GM21423 (cell line): ENCODE results near the gene USP12.
"Not testable (repeated sequence)": the region's sequence is repeated elsewhere in the genome, so short reads cannot be mapped to it uniquely, and the experiment has no call there.

Experiments used
- ATAC-seq: cut with Tn5 transposase; IDR thresholded peaks from one replicate; pipeline ENCODE4 v1.9.1; 2021; ENCODE audit warnings: mild to moderate bottlenecking, moderate library complexity; ENCODE audit not compliant: unreplicated experiment

USP12 gene

DNA sequence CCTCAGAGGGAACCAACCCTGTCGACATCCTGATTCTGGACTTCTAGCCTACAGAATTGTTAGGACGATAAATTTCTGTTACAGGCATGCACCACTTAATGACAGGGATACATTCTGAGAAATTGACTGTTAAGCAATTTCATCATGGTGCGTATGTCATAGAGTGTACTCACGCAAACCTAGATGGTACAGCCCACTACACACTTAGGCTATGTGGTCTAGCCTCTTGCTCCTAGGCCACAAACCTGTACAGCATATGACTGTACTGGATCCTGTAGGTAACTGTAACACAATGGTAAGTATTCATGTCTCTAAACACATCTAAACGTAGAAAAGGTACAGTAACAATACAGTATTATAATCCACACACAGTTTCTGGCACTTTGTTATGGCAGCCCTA is 13.3 kb downstream of the USP12 start:
- no peak for ATAC-seq

DNA sequence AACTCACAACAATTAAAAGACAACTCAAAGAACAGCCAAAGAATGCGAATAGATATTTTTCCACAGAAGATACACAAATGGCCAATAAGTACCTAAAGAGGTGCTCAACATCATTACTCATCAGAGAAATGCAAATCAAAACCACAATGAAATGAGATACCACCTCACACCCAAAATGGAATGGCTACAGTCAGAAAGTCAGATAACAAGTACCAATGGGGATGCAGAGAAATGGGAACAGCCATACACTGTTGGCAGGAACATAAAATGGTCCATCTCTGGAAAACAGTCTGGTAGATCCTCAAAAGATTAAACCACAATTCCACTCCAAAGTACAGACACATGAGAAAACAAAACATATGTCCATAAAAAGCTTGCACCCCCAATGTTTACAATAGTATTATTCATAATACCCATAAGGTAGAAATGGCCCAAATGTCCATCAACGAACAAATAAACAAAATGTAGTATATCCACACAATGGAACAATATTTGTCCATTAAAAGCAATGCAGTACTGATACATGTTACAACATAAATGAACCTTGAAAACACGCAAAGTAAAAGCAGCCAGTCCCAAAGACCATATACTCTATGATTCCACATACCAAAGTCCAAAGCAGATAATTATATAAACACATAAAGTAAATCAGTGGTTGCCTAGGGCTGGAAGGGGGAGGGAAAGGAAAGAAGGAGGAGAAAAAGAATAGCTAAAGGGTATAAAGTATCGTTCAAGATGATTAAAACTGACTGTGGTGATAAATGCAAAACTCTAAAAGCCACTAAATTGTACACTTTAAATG is 19.6 kb downstream of the USP12 start:
- ATAC-seq = no peak

DNA sequence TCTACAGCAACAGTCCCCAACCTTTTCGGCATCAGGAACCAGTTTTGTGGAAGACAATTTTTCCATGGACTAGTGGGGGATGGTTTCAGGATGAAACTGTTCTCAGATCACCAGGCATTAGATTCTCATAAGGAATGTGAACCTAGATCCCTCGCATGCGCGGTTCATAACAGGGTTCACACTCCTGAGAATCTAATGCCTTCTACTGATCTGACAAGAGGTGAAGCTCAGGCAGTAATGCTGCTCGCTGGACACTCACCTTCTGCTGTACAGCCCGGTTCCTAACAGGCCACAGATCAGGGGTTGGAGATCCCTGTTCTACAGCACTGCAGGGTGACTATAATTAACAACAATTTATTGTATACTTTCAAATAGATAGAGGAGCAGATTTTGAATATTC is 21.9 kb downstream of the USP12 start:
- no peak for ATAC-seq

DNA sequence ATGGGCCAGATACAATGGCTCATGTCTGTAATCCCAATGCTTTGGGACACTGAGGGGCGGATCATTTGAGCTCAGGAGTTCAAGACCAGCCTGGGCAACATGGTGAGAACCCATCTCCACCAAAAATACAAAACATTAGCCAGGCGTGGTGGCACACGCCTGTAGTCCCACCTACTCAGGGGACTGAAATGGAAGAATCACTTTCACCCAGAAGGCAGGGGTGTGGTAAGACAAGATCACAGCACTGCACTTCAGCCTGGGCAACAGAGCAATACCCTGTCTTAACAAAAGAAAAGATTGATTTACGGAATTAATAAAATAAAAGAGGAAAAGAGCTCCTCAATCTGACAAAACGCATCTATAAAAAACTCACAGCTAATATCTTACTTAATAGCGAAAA is 22.7 kb downstream of the USP12 start:
- ATAC-seq = no peak

DNA sequence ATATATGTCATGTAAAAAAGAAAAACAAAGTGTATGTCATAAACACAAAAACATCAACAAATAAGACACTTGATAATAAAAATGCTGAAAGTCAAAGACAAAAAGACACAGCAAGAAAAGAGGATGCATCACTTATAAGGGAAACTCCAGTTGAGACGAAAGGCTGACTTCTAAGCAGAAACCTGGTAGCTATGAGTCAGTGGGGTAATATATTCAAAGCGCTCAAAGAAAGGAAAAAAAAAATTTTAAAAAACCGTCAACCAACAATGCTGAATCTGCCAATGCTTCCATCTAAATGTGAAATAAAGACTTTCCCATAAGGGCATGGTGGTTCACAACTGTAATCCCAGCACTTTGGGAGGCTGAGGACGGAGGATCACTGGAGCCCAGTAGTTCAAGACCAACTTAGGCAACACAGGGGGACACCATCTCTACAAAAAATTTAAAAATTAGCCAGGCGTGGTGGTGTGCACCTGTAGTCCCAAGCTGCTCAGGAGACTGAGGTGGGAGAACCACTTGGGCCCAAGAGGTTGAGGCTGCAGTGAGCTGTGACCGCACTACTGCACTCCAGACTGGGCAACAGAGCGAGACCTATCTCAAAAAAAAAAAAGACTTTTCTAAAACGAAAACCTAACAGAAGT is 24.0 kb downstream of the USP12 start:
- ATAC-seq = peak; percentile 50

DNA sequence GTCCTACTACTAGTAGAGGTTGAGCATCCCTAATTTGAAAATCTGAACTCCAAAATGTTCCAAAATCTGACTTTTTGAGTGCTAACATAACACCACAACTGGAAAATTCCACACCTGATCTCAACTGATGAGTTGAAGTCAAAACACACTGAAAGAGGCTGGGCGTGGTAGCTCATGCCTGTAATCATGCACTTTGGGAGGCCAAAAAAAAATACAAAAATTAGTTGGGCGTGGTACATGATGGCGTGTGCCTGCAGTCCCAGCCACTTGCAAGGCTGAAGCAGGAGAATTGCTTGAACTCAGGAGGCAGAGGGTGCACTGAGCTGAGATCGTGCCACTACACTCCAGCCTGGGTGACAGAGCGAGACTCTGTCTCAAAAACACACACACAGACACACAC is 29.9 kb downstream of the USP12 start:
- ATAC-seq = no peak

DNA sequence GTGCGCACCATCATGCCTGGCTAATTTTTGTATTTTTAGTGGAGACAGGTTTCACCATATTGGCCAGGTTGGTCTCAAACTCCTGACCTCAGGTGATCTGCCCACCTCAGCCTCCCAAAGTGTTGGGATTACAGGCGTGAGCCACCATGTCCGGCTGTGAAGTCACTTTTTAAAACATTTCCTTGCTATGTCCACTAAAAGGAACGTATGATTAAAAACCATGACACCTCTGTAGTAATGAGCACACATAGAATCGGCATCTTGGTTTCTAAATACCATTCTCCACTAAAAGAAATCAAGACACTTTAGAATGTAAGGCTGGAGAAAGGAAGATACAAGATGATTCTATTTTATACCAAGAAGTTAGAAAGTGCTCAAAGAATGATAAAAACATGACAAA is 30.5 kb downstream of the USP12 start:
- not testable (repeated sequence) for ATAC-seq

DNA sequence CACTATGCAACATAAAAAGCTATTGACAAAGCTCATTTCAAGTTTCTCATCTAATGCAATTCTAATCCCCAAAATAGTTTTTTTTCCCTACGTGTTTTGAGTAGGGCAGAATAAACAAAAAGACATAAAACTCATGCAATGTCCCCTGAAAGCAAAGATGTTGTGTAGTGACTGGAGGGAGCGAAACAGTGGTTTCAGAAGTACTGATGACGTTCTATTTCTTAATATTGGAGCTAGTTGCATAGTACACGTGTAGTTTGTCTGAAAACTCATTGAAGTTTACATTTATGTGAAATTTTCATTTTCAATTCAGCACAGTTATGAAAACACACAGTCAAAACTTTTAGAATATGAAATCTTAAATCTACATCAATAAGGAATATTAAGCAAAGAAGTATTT is 31.6 kb downstream of the USP12 start:
- no peak for ATAC-seq

DNA sequence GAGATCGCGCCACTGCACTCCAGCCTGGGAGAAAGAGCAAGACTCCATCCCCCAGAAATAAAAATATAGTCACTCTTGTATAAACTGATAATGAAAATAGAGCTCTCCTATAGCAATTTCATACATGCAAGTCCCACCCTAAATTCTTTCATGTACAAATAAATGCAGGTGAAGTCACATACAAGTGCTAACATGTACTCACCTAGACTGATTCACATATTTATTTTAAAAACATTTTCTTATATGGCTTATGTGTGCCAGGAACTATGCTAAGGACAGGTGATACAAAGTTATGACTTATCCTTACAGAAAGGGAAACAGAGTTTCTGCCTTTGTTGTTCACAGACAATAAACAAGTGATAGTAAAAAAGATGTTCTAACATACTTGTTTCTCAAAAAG is 32.0 kb downstream of the USP12 start:
- no peak for ATAC-seq

DNA sequence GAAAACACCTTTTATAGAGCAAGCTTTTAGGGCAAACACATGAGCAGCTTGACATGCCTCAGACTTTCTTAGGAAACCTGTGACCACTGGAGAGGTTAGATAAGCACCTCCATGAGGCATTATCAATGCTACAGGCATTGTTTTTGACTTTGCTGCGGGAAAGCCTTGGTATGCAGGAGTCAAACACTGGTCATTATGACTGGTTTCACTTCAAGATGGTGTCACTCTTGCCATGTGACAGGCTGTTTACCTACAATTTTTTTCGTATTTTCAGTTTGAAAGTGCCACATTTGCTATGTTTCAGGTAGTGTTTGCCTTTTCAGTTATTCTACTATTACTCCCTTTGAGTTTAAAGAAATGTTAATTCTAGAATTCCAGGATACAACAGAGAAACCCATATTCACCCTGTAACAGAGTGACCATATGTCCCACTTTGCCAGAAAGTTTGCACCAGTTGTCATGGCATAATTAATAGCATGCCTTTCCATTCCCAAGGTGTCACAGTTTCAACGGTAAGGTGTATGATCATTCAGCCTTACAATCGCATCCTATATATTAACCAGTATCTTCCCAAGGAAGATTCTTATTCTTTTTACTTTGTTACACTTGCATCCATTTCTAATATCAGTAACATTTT is 33.0 kb downstream of the USP12 start:
- ATAC-seq = no peak

DNA sequence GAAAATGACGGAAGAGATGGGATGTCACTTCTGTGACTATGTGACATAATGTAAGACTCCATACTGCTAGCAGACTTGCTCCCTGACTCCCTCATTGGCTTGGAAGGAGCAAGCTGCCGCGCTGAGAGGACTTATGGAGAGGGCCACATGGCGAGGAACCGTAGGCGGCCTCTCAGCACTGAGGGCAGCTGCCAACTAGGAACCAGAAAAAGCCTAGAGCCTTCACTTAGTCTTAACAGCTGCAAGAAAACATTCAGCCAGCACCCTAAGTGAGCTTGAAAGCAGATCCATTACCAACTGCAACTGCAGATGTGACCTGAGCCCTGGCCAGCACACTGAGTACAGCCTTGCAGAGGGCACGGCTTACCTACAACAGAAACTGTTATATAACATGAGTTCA is 33.9 kb downstream of the USP12 start:
- no peak for ATAC-seq

DNA sequence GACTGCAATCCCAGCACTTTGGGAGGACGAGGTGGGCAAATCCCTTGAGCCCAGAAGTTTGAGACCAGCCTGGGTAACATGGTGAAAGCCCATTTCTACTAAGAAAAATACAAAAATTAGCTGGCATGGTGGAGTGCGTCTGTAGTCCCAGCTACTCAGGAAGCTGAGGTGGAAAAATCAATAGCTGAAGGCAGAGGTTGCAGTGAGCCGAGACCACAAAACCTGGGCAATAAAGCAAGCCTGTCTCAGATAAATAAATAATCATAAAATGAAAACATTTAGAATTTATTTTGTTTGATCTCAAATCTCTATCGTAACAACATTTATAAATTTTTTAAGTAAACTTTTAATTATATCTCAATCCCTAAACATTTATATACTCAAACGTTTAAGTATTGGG is 36.6 kb downstream of the USP12 start:
- ATAC-seq = no peak

DNA sequence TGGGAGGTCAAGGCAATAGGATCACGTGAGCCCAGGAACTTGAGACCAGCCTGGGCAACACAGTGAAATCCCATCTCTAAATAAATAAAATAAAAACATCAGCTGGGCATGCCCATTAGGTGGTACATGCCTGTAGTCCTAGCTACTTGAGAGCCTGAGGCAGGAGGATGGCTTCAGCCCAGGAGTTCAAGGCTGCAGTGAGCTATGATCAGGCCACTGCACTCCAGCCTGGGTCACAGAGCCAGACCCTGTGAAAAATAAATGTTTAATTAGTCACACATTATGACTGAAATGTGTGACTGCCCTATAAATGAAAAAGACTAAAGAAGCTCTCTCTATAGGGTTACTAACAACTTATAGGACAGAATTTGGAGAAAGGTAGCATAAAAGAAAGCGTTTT is 37.7 kb downstream of the USP12 start:
- no peak for ATAC-seq

DNA sequence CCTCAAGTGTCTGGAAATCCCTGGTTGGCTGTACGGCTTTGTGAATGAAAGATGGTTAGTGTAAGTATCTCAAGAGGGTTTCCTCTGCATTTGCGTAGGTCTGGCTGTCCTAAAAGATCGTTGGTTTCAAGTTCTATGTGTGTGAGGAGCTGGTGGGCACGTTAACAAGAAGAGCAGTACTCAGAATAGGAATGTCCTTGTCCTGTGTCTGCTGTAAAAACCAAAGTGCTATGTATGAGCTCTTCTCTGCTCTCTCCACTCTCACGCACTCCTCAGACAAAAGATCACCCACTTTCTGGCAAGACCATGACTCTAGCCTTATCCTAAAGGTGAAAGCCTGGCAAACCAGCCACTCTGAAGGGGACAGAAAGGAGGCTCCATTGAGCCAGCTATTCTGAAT is 39.1 kb downstream of the USP12 start:
- ATAC-seq = no peak

DNA sequence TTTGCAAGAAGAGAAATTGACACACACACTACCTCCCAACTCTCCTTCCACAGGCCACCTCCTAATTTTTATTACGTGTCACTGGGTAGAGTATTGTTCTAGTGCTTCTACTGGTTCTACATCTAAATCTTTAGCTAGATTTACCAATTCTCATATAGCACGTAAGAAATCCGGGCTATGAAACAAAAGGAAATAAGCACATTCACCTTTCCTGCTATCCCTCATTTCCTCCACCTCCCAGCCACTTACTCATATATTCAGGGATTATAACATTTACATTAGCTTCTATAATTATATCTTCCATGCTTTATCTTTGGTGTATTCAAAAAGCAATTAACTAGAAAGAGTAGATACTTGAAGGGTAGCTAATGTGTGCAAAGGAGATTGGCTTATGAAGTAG is 39.7 kb downstream of the USP12 start:
- ATAC-seq = no peak

DNA sequence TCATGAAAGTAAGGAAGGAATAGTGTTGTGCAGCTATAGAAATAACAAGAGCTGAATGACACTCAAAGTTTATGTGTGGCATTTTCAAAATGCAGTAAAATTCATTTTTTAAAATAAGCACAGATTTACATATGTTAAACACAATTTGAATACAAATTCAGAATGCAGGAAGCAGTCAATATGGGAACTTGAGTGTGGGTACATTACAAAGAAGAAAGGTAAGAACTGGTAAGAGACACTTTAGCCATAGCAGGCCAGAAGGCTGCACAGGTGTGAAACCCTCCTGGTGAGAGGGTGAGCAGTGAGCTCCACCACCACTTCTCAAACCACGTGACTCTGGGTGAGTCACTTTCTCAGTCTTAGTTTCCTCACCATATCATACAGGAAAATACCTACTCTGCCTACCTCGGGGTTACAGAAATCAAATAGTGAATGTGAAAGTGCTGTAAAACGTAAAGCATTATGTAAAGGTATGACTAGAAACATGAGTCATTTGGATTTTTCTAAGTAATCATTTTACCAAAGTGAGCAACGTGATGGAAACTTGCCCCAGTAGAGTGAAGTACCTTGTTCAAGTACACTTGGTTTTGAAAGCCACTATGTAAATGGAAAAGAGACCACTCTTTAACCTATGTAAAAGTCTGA is 40.5 kb downstream of the USP12 start:
- peak; percentile 78 for ATAC-seq

DNA sequence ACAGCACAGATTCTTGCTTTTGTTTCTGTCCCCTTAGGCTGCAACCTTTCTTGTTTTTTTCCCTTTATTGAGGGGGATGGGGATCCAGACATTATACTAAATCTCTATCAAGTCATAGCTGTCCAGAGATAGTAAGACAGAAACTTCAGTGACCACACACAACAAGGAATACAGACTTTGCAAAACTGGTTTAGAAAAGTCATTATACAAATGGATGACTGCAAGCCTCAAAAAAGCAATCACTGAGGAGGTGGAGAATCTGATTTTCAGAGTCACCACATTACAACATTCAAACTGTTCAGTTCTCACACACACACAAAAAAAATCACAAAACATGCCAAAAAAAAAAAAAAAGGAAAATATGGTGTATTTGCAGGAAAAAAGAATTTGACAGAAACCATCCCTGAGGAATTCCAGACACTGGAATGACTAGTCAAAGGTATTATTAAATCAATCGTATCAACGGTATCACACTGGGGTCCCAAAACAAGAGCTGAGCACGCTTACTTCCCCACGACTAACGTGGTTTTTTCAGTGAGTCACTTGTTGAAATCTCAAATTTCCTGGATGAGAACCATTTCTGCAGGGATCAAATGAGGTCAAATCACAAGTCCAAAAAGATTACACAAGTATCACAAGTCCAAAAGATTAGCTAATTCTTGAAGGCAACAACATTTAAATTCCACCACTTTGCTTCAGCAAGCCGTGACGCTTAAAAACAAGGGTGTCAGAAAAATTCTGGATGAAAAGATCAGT is 41.2 kb downstream of the USP12 start:
- ATAC-seq = no peak

DNA sequence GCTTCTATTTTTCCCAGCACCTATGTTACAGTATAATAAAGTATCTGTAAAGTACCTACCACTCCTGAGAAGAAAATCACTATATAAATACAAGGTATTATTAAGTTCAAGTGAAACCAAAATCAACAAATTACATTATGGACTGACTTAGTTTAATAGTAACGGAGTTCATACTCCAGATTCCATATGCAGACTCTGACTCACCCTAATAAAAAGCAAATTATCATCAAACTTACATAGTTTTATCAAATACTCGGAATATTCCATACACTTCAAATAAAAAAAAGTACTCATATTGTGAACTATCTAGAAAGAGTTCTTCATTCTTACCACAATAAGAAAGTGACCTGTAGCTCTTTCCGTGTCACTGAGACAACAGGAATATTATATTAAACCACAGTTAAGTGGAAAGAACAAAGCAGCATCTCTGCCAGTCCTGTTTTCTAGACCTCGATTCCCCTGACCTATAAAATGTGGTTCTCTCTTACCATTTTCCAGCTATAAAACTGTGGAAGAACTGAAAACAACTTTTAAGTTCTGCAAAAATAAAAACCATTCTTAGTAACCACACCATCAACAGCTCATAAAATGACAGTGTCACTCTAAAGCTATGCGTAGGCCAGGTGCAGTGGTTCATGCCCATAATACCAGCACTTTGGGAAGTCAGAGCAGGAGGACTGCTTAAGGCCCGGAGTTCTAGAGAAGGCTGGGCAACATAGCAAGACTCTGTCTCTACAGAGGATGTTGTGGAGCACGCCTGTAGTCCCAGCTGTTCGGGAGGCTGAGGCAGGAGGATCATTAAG is 42.6 kb downstream of the USP12 start:
- ATAC-seq = no peak

DNA sequence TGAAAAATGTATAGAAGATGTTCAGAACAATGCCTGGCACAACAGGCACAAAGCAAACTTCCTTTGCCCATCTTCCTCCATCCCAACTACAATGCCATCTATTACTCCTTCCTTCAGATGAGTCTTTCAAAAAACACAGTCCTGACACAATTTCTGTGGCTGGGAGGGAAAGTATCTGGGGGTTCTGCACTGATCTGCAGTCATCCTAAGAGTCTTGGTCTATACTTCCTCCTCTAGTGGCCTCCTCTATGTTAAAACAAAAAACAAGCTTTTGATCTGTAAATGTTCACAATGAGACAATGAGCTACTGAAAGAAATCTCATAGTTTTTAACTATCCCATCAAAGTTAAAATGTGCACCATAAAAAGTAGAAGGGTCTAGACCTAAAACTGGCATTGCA is 44.8 kb downstream of the USP12 start:
- no peak for ATAC-seq
